Measurements from ENCODE around the gene UBE2F.
"Not testable (repeated sequence)": the region's sequence is repeated elsewhere in the genome, so short reads cannot be mapped to it uniquely, and the experiment has no call there.

UBE2F gene

GRCh38 chr2:237946423-237946822, 20.4 kb upstream of the UBE2F start:
- DNase-seq: no peak

DNA sequence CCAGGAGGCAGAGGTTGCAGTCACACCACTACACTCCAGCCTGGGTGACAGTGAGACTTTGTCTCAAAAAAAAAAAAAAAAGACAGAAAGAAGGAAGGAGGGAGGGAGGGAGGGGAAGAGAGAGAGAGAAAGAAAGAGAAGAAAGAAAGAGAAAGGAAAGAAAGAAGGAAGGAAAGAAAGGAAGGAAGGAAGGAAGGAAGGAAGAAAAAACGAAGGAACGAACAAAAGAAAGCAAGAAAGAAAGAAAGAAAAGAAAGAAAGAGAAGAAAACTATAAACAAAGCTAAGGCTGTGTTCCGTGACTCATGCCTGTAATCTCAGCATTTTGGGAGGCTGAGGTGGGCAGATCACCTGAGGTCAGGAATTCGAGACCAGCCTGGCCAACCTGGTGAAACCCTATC, 15.5 kb upstream of the UBE2F start:
- DNase-seq: not testable (repeated sequence)

DNA sequence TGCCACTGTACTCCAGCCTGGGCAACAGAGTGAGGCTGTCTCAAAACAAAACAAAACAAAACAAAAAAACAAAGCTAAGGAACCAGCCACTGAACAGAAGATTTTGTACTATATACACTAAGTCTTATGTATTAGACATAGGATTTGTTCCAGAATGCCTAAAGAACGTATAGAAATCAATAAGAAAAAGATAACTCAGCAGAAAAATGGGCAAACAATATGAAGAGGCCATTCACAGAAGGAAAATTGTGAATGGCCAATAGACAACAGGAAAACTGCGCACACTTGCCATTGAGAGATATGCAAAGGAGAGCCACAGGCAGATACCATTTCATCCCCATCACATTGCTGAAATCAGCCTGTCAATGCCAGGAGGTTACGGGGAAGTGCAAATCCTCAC, 14.9 kb upstream of the UBE2F start:
- no peak for DNase-seq

- no peak for DNase-seq
These were observed 14.0 kb upstream of the UBE2F start for GRCh38 chr2:237952851-237953250.

DNA sequence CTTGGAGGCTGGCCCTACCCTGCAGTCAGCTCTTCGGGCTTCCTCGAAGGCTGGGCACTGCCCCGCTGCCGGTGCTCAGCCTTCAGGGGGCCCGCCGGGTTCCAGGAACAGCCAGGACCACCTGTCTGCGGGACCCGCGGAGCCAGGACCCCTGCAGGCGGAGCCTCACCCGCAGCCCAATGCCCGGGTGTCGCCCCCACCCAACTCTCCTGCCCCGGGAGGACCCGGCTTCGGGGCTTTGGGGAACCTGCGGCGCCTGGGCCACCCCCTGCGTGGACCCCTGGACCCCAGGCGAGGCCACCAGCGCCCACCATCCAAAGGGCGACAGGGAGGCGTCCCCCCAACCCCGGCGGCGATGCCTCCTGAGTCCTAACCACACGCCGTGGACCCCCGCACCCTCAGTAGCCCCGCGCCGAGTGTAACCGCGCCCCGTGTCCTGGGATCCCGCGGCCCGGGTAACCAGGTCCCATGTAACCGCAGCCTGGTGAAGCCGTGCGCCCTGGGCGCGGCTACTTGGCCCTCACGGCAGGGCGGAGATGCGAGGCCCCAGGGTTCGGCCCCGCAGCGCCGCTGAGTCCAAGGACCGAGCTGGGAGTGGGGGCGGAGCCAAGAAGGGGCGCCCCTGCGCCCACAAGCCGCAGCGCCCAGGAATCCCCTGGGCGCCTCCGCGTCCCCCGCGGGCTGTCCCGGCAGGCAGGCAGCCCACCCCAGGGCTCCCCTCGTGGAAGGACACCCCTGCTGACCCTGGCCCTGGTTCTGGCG, 11.0 kb upstream of the UBE2F start:
- DNase-seq: no peak

- no peak for DNase-seq
These were observed 10.4 kb upstream of the UBE2F start for GRCh38 chr2:237956402-237956736.

DNA sequence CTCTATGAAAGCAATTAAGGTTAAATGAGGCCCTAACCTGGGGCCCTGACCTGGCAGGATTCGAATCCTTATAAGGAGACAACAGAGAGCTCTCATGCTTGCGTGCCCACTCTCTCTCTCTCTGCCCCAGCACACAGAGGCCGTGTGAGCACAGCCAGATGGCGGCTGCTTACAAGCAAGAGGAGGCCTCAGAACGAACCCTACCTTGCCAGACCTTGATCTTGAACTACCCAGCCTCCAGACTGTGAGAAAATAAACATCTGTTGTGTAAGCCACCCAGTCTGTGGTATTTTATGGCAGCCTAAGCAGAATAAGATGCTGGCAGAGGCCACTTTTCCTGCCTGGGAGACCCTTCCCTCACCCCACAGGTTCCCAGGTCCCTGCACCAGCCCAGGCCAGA, 5.2 kb upstream of the UBE2F start:
- no peak for DNase-seq

GRCh38 chr2:237962432-237963084, 4.3 kb upstream of the UBE2F start:
- DNase-seq: no peak

GRCh38 chr2:237963490-237963991, 3.3 kb upstream of the UBE2F start:
- not testable (repeated sequence) for DNase-seq

- no peak for DNase-seq
These were observed 2.6 kb upstream of the UBE2F start for GRCh38 chr2:237964194-237964577.

DNA sequence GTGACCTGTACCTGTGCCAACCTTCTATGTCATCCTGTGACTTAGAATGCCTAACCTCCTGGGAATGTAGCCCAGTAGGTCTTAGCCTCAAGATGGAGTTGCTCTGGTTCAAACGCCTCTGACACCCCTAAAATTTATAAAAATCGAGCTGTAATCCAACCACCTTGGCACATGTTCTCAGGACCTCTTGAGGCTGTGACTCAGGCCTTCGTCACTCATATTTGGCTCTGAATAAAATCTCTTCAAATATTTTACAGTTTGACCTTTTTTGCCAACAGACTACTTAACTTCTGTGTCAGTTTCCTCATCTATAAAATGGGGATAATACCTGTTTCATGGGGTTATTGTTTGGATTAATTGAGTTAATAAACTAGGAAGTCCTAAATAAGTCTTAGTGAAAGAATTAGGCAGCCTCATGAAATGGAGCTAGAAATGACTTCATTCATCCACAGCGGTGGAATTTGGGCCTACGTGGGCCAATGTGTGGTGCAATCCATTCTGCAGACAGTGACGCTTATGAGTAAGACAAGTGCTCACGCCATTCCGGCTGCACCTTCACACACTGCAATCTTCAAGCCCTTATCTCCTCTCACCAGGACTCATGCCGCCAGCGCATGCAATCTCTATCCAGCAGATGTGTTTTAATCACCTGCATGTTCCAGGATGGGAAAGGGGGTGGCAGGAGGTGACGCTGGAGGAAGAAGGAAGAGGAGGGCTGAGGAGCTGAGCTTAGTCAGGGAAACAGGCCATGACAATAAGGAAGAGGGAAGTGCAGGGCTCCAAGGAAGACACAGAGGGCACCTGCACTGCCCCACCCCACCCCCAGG, 2.0 kb upstream of the UBE2F start:
- no peak for DNase-seq

GRCh38 chr2:237965844-237966243, 970 bp upstream of the UBE2F start:
- DNase-seq: not testable (repeated sequence)

DNA sequence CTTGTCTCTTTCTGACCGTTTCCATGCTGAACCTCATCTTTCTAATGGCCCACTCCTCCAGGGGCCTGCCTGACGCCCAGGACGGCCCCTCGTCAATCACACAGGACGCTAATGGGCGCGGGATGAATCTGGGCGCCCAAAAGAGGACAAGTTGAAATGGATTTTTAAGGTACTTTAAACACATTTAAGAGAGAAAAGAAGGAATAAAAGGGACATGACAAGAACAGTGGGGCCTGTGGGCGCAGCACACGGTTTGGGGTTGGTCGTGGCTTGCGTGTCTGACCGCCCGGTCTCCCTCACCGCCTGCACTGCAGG, 607 bp upstream of the UBE2F start:
- DNase-seq: no peak

GRCh38 chr2:237967463-237967951, 693 bp downstream of the UBE2F start:
- no peak for DNase-seq

GRCh38 chr2:237968048-237968862, 1.4 kb downstream of the UBE2F start:
- DNase-seq: no peak

GRCh38 chr2:237971661-237972060, 4.8 kb downstream of the UBE2F start:
- no peak for DNase-seq

DNA sequence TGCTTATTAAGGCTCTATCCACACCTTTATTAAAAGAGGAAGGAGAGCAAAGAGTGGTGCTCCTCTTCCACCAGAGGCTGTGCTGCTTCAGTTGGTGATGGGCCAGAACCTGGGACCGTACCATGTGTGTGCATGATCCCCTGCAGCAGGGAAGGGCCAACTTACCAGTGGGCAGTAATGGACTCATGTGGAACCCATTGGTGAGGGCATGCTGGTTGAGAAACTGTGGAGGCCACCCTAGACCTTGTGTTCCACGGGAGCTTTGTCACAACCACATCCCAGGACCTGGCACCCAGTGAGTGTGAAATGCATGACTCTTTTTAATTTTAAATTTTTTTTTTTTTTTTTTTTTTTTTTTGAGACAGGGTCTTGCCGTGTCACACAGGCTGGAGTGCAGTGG, 5.4 kb downstream of the UBE2F start:
- DNase-seq: no peak

DNA sequence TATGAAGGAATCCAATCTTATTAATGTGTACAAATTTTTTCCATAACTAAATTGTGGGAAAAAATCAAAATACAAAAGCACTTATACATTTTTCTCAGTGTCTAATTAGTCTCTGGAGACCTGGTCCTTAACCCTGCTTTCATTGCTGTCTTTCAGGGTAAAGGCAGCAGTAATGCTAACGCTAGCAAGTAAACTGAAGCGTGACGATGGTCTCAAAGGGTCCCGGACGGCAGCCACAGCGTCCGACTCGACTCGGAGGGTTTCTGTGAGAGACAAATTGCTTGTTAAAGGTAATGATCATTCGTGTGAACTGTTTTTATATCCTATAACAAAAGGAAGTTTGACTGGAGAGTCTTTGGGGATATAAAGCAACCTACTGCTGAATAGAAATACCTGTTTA, 6.1 kb downstream of the UBE2F start:
- DNase-seq: no peak

- DNase-seq: no peak
These were observed 10.6 kb downstream of the UBE2F start for GRCh38 chr2:237977380-237977779.

- DNase-seq: no peak
These were observed 11.4 kb downstream of the UBE2F start for GRCh38 chr2:237978058-237978712.

GRCh38 chr2:237979331-237979730, 12.5 kb downstream of the UBE2F start:
- DNase-seq: no peak

DNA sequence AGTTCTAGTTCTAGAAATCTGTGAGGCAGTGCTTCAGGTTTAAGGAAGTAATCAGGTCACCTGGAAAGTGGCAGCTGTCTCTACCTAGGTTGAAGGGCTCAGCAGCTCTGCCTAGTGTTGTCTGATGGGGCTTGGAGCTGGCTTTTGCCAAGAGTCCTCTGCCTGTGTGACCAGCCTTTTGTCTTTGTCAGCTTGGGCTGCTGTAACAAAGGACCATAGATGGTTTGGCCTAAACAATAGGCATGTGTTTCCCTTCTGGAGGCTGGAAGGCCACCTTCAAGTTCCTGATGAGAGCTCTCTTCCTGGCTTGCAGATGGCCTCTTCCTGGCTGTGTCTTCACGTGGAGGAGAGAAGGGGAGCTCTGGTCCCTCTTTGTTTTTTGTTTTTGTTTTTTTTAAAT, 13.3 kb downstream of the UBE2F start:
- no peak for DNase-seq

Measured in NCI-H2107 (cell line).